Gastroesophageal sphincter (tissue), 3 donors: ENCODE measurements around the gene PRDM16.

ENCODE experiments used
- EP300 ChIP-seq: sonication (generic); formaldehyde crosslinking; IDR thresholded peaks from one replicate; pipeline ENCODE4 v1.6.1; 2017; ENCODE audit warnings: antibody characterized with exemption, mild to moderate bottlenecking
- POLR2A ChIP-seq, 2 donors: fragments of 450-650 bp; IDR thresholded peaks; one replicate each; pipeline ENCODE4 v1.6.1; 2017; ENCODE audit warnings: antibody characterized with exemption in 2 of 2, mild to moderate bottlenecking in 2 of 2, moderate library complexity in 1 of 2
- POLR2AphosphoS5 ChIP-seq: sonication (generic); formaldehyde crosslinking; IDR thresholded peaks from one replicate; pipeline ENCODE4 v1.6.1; 2017; ENCODE audit warnings: antibody characterized with exemption
- TF ChIP-seq, protein P1 (sequence below), 4 experiments: fragments of 200-600 bp in 2 of 4; fragments of 450-650 bp in 2 of 4; sonication (generic) in 1 of 4; IDR thresholded peaks; one replicate each; pipeline ENCODE4 v1.5.1; 2017 to 2019; ENCODE audit warnings: antibody characterized with exemption in 4 of 4, mild to moderate bottlenecking in 2 of 4, moderate library complexity in 2 of 4

DNA sequence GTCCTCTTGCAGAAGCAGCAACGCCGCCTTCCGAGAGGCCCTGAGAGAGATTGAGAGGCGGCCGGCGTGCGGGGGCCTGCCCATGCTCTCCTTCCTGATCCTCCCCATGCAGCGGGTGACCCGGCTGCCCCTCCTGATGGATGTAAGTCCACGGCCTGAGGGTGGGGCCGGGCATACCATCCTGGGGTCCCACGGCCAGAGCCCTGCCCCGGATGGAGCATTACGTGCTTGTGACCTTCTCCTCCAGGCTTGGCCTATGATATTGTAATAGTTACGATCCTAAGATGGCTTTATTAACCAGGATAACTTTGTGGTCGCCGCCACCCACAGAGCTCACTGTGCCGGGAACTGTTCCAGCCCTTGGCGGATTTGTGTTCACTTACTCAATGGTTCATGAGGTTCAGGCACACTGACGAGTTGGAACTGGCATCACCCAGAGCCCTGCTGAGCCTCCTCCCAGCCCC, 404.4 kb downstream of the PRDM16 start:
- TF ChIP-seq, protein P1, sequence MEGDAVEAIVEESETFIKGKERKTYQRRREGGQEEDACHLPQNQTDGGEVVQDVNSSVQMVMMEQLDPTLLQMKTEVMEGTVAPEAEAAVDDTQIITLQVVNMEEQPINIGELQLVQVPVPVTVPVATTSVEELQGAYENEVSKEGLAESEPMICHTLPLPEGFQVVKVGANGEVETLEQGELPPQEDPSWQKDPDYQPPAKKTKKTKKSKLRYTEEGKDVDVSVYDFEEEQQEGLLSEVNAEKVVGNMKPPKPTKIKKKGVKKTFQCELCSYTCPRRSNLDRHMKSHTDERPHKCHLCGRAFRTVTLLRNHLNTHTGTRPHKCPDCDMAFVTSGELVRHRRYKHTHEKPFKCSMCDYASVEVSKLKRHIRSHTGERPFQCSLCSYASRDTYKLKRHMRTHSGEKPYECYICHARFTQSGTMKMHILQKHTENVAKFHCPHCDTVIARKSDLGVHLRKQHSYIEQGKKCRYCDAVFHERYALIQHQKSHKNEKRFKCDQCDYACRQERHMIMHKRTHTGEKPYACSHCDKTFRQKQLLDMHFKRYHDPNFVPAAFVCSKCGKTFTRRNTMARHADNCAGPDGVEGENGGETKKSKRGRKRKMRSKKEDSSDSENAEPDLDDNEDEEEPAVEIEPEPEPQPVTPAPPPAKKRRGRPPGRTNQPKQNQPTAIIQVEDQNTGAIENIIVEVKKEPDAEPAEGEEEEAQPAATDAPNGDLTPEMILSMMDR (IDR thresholded peaks at IDR 0.05) = no peak
- TF ChIP-seq POLR2AphosphoS5 = no peak
- no peak for TF ChIP-seq EP300
- TF ChIP-seq POLR2A (IDR thresholded peaks at IDR 0.05) = no peak
